ENCODE data around the gene FXYD1. TPM values are rescaled to one million over a fixed set of nuclear protein-coding genes. Genes with fewer than 3 reads are reported as not detected.

Gene FXYD1
- total RNA-seq, 1 donor from 2014 or later: not detected

Other genes with a start within 250 kb of the FXYD1 start
- 3.9 and 4.4 TPM in 2 replicates for gene ZNF30, start 211.9 kb upstream of the FXYD1 start, total RNA-seq
- gene ZNF792, start 174.6 kb upstream of the FXYD1 start, total RNA-seq: 25.9 and 39.1 TPM in 2 replicates
- gene GRAMD1A, start 138.5 kb upstream of the FXYD1 start, total RNA-seq: 24.6 and 32.9 TPM in 2 replicates
- gene SCN1B, start 108.4 kb upstream of the FXYD1 start, total RNA-seq: 5.2 and 5.7 TPM in 2 replicates
- under 0.01 TPM in 2 replicates for gene HPN, start 97.1 kb upstream of the FXYD1 start, total RNA-seq
- gene FXYD3, start 23.0 kb upstream of the FXYD1 start, total RNA-seq: not detected in 2 replicates
- gene LGI4, start 3.8 kb upstream of the FXYD1 start, total RNA-seq: not detected in 2 replicates
- gene FXYD7, start 4.4 kb downstream of the FXYD1 start, total RNA-seq: not detected in 2 replicates
- 14.2 and 17.9 TPM in 2 replicates for gene FXYD5, start 15.9 kb downstream of the FXYD1 start, total RNA-seq
- not detected in 2 replicates for gene FAM187B, start 89.9 kb downstream of the FXYD1 start, total RNA-seq
- 0.20 and 0.44 TPM in 2 replicates for gene LSR, start 110.2 kb downstream of the FXYD1 start, total RNA-seq
- 25.5 and 52.2 TPM in 2 replicates for gene USF2, start 130.1 kb downstream of the FXYD1 start, total RNA-seq
- under 0.01 TPM in 2 replicates for gene HAMP, start 143.7 kb downstream of the FXYD1 start, total RNA-seq
- gene MAG, start 153.3 kb downstream of the FXYD1 start, total RNA-seq: not detected in 2 replicates
- gene CD22, start 190.4 kb downstream of the FXYD1 start, total RNA-seq: 0.22 TPM in 1 of 2 replicates, not detected in the other
- not detected in 2 replicates for gene FFAR1, start 209.1 kb downstream of the FXYD1 start, total RNA-seq
- gene FFAR3, start 219.6 kb downstream of the FXYD1 start, total RNA-seq: under 0.01 TPM in 1 of 2 replicates, not detected in the other
- not detected in 2 replicates for gene GPR42, start 232.2 kb downstream of the FXYD1 start, total RNA-seq

Measured in lung microvascular endothelial cell (primary cell).